Stomach (tissue), 9 donors: ENCODE results near the gene HOXD10. TPM values are rescaled to one million over a fixed set of nuclear protein-coding genes. Genes with fewer than 3 reads are reported as not detected.

ENCODE experiments used
- DNase-seq, 2 donors: peaks; one replicate each; pipeline versions ENCODE4 v3.0.0 to v3.0.0-alpha.2; 2013 to 2019
- H3K27ac ChIP-seq, 5 donors: fragments of 200-600 bp in 4 of 5; sonication (generic) in 4 of 5; one replicate each; pipeline ENCODE4 v1.5.1; 2013 to 2019; ENCODE audit warnings: mild to moderate bottlenecking in 1 of 5, moderate library complexity in 1 of 5
- H3K27me3 ChIP-seq, 3 donors: fragments of 200-600 bp; sonication (generic); one replicate each; pipeline ENCODE4 v1.5.1; 2017 to 2019; ENCODE audit warnings: mixed run types in 1 of 3
- H3K36me3 ChIP-seq, 4 donors: fragments of 200-600 bp; sonication (generic); 1 replicate in 3 of 4; 2 replicates in 1 of 4; pipeline ENCODE4 v1.5.1; 2016 to 2019
- H3K4me1 ChIP-seq, 4 donors: fragments of 200-600 bp; sonication (generic); one replicate each; pipeline ENCODE4 v1.5.1; 2016 to 2019
- H3K4me3 ChIP-seq, 4 donors: fragments of 200-600 bp; sonication (generic) in 3 of 4; one replicate each; pipeline ENCODE4 v1.5.1; 2016 to 2019; ENCODE audit warnings: mild to moderate bottlenecking in 1 of 4
- H3K9me3 ChIP-seq, 4 donors: fragments of 200-600 bp; sonication (generic); one replicate each; pipeline ENCODE4 v1.5.1; 2016 to 2019
- EP300 ChIP-seq: sonication (generic); formaldehyde crosslinking; IDR thresholded peaks from one replicate; pipeline ENCODE4 v1.6.1; 2017; ENCODE audit warnings: antibody characterized with exemption
- POLR2A ChIP-seq, 4 donors: fragments of 450-650 bp; IDR thresholded peaks; one replicate each; pipeline ENCODE4 v1.6.1; 2016; ENCODE audit warnings: antibody characterized with exemption in 4 of 4, control low read depth in 2 of 4, mild to moderate bottlenecking in 1 of 4, moderate library complexity in 1 of 4
- POLR2AphosphoS5 ChIP-seq, 3 donors: sonication (generic); formaldehyde crosslinking; IDR thresholded peaks; one replicate each; pipeline ENCODE4 v1.6.1; 2016; ENCODE audit warnings: antibody characterized with exemption in 3 of 3
- WGBS, 5 donors: extraction: QIAGEN DNeasy Blood & Tissue Kit in 3 of 5; methylation state at CpG; one replicate each; pipeline versions ENCODE4 v1.1.5 to v1.1.7; 2013 to 2018; 5-methylcytosine and 5-hydroxymethylcytosine counted together
- intact Hi-C: fragments of 100-400 bp; cut with DNase I; formaldehyde crosslinking; loops from one replicate; pipeline ENCODE4 v1.15.1; 2023; ENCODE audit warnings: low total_unique reads
- polyA plus RNA-seq, 3 donors: library from polyadenylated mRNA; stranded (reverse); fragments of 200-250 nt; gene quantifications; one replicate each; pipeline ENCODE4 v1.2.3, GENCODE V29; 2013
- total RNA-seq, 5 donors: library from RNA; depleted of rRNA; stranded (reverse); fragments of >200 nt; gene quantifications; one replicate each; pipeline versions ENCODE4 v1.1.0 to v1.2.3, GENCODE V29; 2014 to 2016
- TF ChIP-seq, protein P1 (sequence below), 7 experiments: fragments of 450-650 bp in 4 of 7; fragments of 200-600 bp in 3 of 7; sonication (generic) in 3 of 7; IDR thresholded peaks; one replicate each; pipeline ENCODE4 v1.5.1; 2016 to 2019; ENCODE audit warnings: antibody characterized with exemption in 7 of 7, control low read depth in 2 of 7, mild to moderate bottlenecking in 1 of 7
- donor health status: healthy with polysubstance abuse.
- donor health status: Bipolar disorder and iron deficiency.
- donor health status: healthy.

HOXD10 gene
- total and polyA plus RNA-seq, 8 donors, result 2.6 TPM; not detected in 7

DNA sequence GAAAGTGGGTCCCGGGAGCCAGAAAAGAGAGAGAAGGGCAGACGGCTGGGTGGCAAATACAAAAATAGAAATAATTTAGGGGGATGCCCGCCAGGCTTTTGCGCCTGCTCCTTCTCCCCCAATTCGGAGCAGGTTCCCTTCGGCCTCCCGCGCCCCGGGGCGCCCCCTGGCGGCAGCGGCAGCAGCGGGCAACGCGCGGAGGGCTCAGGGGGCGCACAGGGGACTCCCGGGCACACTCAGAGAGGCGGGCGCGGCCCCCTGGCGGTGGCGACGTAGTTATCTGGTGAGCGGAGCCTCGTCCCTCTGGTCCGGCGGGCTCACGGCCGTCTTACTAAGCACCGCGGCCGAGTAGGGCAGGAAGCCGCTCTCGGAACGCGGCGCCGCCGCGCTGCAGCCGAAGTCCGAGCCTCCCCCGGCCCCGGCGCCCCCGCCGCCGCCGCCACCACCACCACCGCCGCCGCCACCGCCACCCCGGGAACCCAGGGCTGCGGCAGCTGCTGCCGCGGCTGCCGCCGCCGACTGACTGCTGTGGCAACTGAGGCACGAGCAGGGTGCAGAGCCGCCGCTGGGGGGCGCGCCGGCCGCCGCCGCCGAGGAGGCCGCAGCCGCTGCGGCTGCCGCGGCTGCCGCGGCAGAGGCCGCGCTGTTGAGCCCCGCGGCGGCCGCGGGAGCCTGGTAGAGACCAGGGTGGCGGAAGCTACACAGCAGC, 36.6 kb upstream of the HOXD10 start:
- whole genome bisulfite sequencing, 5 donors, result 2 to 6% (median 5%) methylated on average over 35 to 77 of the region's 86 CpGs
- intact Hi-C loops, result no loop called here
- peak in 1 of 2 donors; percentile 65 for DNase-seq

DNA sequence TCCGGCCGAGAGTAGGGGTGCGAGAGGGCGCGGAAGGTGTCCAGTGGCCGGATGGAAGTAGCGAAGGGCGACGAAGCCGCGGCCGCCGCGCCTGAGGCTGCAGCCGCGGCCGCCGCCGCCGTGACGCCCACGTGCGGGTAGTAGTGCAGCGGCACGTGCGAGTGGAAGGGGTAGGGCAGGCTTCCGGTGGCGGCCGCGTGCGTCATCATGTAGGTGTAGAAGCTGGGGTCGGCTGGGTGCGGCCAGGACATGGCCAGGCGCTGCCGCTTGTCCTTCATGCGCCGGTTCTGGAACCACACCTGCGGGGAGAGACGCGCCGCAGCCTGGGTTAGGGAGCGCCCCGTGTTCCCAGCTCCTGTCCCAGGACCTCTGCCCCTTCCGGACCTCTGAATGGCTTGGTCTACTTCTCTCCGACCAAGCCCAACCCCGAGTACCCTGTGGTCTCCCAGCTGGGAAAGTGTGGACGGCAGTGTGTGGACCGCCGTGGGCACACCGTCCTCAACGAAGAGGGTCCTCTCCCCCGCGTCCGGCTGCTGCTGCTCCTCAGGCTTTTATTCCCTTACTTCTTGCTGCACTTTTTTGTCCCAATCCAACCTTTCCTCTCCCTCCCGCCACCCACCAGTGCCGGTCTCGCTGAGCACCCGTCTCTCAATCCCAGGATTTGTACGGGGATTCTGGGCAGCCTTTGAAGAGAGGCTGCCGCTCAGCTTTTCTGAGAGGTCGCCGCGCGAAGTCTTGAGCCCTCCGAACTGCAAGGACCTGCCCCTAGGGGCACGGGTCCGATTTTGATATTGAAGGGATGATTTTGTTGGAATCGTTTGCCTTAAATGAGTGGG, 35.8 kb upstream of the HOXD10 start:
- peaks cover 74 to 100% (median 99%) of the 10 kb centered on the region in 3 donors for H3K27me3 ChIP-seq
- intact Hi-C loops, result no loop called here
- peak overlapping the region in 3 of 4 donors; percentile 13 to 34 (median 23) for H3K4me3 ChIP-seq
- TF ChIP-seq, protein P1, sequence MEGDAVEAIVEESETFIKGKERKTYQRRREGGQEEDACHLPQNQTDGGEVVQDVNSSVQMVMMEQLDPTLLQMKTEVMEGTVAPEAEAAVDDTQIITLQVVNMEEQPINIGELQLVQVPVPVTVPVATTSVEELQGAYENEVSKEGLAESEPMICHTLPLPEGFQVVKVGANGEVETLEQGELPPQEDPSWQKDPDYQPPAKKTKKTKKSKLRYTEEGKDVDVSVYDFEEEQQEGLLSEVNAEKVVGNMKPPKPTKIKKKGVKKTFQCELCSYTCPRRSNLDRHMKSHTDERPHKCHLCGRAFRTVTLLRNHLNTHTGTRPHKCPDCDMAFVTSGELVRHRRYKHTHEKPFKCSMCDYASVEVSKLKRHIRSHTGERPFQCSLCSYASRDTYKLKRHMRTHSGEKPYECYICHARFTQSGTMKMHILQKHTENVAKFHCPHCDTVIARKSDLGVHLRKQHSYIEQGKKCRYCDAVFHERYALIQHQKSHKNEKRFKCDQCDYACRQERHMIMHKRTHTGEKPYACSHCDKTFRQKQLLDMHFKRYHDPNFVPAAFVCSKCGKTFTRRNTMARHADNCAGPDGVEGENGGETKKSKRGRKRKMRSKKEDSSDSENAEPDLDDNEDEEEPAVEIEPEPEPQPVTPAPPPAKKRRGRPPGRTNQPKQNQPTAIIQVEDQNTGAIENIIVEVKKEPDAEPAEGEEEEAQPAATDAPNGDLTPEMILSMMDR (IDR thresholded peaks at IDR 0.05), result no peak
- no peak for TF ChIP-seq POLR2AphosphoS5 (IDR thresholded peaks at IDR 0.05)
- no peak for TF ChIP-seq POLR2A (IDR thresholded peaks at IDR 0.05)
- no peak for TF ChIP-seq EP300
- DNase-seq, result peak in 1 of 2 donors; percentile 63
- H3K4me1 ChIP-seq, result peaks cover 0 to 59% (median 34%) of the 10 kb centered on the region in 4 donors
- 5 to 13% (median 10%) methylated on average over 38 to 68 of the region's 68 CpGs for WGBS, 5 donors
- H3K27ac ChIP-seq, result no peak overlapping the region
- peaks cover 9 to 57% (median 31%) of the 10 kb centered on the region in 4 donors for H3K9me3 ChIP-seq
- no peaks in the 10 kb centered on the region for H3K36me3 ChIP-seq

More for the DNA sequence above, 36.6 kb upstream of the HOXD10 start:
- TF ChIP-seq EP300, result no peak
- TF ChIP-seq, protein P1 (IDR thresholded peaks at IDR 0.05), result peak in 3 of 7 experiments; percentile 13 to 29 (median 27)
- Histone ChIP-seq H3K27me3 (peaks cover 68 to 100% (median 99%) of the 10 kb centered on the region in 3 donors), H3K4me3 (peak overlapping the region; percentile 13 to 34 (median 26)), H3K4me1 (peaks cover 0 to 51% (median 29%) of the 10 kb centered on the region in 4 donors), H3K36me3 (no peaks in the 10 kb centered on the region), H3K9me3 (peaks cover 9 to 55% (median 30%) of the 10 kb centered on the region in 4 donors), H3K27ac (no peak overlapping the region)

DNA sequence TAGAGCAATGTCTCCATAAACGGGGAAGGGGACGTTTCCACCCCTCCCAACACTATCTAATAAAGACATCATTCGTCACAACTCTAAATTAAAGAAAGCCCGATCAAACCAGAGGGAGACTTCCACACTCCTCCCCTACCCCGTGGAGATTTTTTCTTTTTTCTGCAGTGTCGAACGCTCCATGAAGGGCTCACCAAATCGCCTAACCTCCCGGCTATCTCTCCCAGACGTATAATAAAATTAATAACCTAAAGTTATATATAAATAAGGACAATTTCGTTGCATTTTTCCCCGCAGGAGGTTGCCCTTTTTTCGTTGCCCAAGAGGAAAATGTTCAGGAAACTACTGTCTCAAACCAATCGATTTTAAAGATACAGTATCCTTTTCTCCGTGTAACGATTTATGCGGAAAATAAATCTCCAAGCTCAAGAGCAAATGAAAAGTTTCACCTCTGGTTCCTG, 35.2 kb upstream of the HOXD10 start:
- TF ChIP-seq, protein P1 (IDR thresholded peaks at IDR 0.05), result no peak
- TF ChIP-seq EP300 (no peak), POLR2A (IDR thresholded peaks at IDR 0.05) (no peak), POLR2AphosphoS5 (IDR thresholded peaks at IDR 0.05) (no peak)
- peak in 1 of 2 donors; percentile 22 for DNase-seq
- WGBS, 5 donors, result 7 to 15% (median 12%) methylated on average over 17 of the region's 17 CpGs
- intact Hi-C loops, result no loop called here
- Histone ChIP-seq H3K9me3 (peaks cover 9 to 57% (median 31%) of the 10 kb centered on the region in 4 donors), H3K4me3 (no peak overlapping the region), H3K27me3 (peaks cover 74 to 100% (median 99%) of the 10 kb centered on the region in 3 donors), H3K4me1 (peaks cover 0 to 66% (median 40%) of the 10 kb centered on the region in 4 donors), H3K27ac (no peak overlapping the region), H3K36me3 (no peaks in the 10 kb centered on the region)

DNA sequence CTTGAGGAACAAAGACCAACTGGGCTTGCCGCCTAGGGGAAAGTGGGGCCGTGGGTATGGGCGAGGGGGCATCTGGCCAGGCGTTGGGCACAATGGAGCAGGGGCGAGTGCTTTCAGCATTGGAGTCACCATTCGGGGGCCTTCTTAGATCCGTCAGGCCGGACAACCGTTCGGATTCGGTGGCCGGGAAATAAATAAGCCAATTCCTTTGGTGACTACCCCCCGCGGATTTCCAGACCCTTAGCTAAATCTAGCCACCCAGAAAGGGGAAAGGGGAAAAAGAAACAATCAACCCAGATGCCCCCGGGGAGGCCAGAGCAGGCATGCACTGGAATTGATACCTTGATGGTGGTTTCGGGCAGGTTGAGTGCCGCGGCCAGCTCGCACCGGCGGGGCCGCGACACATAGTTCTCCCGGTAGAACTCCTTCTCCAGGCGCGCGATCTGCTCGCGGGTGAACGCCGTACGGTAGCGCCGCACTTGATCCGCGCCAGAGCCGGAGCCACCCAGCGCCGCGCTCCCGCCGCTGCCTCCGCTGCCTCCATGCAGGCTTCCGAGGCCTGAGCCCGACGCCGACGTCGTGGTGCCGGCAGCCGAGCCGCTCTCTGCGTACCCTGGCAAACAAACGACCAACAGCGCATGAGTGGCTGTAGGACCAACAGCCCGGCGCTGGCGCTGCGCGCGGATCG, 34.6 kb upstream of the HOXD10 start:
- Histone ChIP-seq H3K36me3 (no peaks in the 10 kb centered on the region), H3K9me3 (peaks cover 9 to 57% (median 30%) of the 10 kb centered on the region in 4 donors), H3K27ac (no peak overlapping the region), H3K4me1 (peaks cover 0 to 66% (median 40%) of the 10 kb centered on the region in 4 donors), H3K4me3 (no peak overlapping the region), H3K27me3 (peaks cover 68 to 100% (median 99%) of the 10 kb centered on the region in 3 donors)
- intact Hi-C loops, result no loop called here
- WGBS, 5 donors, result 7 to 13% (median 11%) methylated on average over 40 to 62 of the region's 62 CpGs
- DNase-seq, result peak in 1 of 2 donors; percentile 37
- TF ChIP-seq EP300 (no peak), POLR2AphosphoS5 (IDR thresholded peaks at IDR 0.05) (no peak), POLR2A (IDR thresholded peaks at IDR 0.05) (no peak)
- TF ChIP-seq, protein P1 (IDR thresholded peaks at IDR 0.05), result no peak
